Dendritic cell treated with granulocyte-macrophage colony-stimulating factor and Interleukin-4, amounts not matched to agents 40 ng/mL and 50 ng/mL, for 4 days (primary cell): ENCODE data around the gene IL1RAPL1.

Experiments used
- H3K27ac Mint-ChIP-seq: one replicate; pipeline ENCODE4 v1.8.0; 2022; ENCODE audit warnings: mild to moderate bottlenecking, mixed read lengths
- H3K27me3 Mint-ChIP-seq: one replicate; pipeline ENCODE4 v1.8.0; 2022; ENCODE audit warnings: mild to moderate bottlenecking, mixed read lengths
- H3K36me3 Mint-ChIP-seq: one replicate; pipeline ENCODE4 v1.8.0; 2022; ENCODE audit warnings: low read depth, mixed read lengths
- H3K4me1 Mint-ChIP-seq: one replicate; pipeline ENCODE4 v1.8.0; 2022; ENCODE audit warnings: low read depth, mixed read lengths
- H3K4me3 Mint-ChIP-seq: one replicate; pipeline ENCODE4 v1.8.0; 2022; ENCODE audit warnings: mild to moderate bottlenecking, moderate library complexity, mixed read lengths
- H3K9me3 Mint-ChIP-seq: one replicate; pipeline ENCODE4 v1.8.0; 2022; ENCODE audit warnings: mixed read lengths
- intact Hi-C: fragments of 100-400 bp; cut with micrococcal nuclease; formaldehyde crosslinking; loops from one replicate; pipeline ENCODE4 v1.15.0; 2022

IL1RAPL1 gene

DNA sequence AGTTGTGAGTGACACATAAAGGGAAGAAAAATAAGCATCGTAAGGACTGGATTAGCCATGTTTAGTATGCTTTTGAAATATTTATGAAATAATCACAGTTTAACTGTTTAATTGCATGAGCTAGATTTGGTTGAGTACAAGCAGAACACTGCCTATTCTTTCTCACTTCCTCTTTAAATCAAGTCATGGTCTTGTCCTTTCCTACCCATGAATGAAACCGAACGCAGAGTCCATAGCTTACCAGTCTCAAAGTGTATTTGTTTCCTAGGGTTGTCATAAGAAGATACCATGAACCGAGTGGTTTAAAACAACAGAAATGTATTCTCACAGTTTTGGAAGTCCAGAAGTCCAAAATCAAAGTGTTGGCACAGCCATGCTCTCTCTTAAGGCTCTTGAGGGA is 944.1 kb downstream of the IL1RAPL1 start:
- no peak overlapping the region for H3K27ac Mint-ChIP-seq
- H3K4me1 Mint-ChIP-seq: no peaks in the 10 kb centered on the region
- intact Hi-C loops: no loop called here
- no peaks in the 10 kb centered on the region for H3K9me3 Mint-ChIP-seq
- no peaks in the 10 kb centered on the region for H3K36me3 Mint-ChIP-seq
- no peaks in the 10 kb centered on the region for H3K27me3 Mint-ChIP-seq
- H3K4me3 Mint-ChIP-seq: no peak overlapping the region

DNA sequence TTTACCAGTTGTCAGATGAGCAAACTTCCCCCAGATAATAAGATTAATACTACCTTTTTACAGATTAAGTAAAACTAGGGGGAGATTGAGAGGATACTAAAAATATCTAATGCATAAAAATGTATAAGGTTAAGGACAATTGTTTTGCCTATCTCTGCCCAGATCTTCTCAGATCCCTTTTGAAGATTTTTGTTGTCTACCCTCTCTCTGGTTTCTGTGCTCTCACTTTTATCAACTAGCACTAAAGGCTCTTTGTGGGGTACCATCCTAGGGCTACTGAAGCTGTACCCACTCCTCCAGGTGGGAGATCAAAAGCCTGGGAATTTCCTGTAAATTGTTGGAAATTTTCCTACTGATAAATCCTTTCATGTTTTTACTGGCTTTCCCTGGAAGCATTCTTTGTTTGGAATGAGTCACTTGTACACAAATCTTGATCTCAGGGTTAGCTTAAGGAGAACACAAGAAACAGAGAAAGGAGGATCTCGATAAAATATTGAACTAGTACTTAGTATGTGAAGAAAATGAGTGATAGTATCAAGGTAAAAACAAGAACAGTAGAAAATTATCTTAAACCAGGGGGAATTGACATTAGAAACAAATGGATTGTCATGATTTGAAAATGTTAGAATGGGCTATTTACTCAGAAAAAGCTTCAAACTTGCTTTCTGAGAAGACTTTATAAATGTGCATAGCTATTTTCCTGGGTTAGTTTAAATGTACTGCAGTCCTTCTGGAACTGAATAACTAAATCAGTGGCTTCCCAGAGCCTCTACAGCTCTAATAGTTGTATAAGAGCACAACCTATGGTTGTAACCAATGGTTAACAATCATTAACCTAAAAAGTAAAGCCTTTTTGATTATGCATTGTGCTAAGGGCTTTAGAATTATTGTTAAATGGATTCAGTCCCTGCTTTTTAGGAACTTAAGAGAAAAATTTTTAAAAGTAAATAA is 948.2 kb downstream of the IL1RAPL1 start:
- Mint-ChIP-seq H3K9me3 (no peaks in the 10 kb centered on the region), H3K27me3 (no peaks in the 10 kb centered on the region), H3K4me1 (no peaks in the 10 kb centered on the region), H3K4me3 (no peak overlapping the region), H3K36me3 (no peaks in the 10 kb centered on the region), H3K27ac (no peak overlapping the region)
- intact Hi-C loops: no loop called here

DNA sequence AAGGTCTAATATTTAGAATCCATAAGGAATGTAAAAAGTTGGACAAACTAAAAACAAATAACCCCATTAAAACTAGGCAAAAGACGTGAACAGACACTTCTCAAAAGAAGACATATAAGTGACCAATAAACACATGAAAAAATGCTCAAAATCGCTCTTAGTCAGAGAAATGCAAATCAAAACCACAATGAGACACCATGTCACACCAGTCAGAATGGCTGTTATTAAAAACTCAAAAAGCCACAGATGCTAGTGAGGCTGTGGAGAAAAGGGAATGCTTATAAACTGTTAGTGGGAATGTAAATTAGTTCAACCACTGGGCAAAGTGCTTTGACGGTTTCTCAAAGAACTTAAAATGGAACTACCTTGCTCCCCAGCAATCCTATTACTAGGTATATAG is 953.8 kb downstream of the IL1RAPL1 start:
- intact Hi-C loops: no loop called here
- H3K27ac Mint-ChIP-seq: no peak overlapping the region
- no peaks in the 10 kb centered on the region for H3K9me3 Mint-ChIP-seq
- H3K4me3 Mint-ChIP-seq: no peak overlapping the region
- H3K4me1 Mint-ChIP-seq: no peaks in the 10 kb centered on the region
- H3K27me3 Mint-ChIP-seq: no peaks in the 10 kb centered on the region
- no peaks in the 10 kb centered on the region for H3K36me3 Mint-ChIP-seq

DNA sequence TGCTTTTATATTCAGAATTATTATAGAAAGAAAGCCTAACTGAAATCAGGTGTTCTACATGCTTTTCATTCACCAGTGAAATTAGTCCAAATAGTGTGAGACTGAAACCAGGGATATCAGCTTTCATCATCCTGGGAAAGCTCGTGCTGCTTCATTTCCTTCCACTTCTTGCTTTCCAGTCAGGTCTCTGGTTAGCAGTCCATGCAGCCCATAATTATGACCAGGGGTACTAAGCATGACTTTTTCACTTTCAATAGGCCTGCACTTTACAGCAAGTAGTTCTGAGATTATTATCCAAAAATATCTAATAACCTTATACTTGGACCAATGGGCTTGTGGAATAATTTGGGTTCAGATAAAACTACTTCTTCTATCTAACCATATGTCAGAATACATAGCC is 954.9 kb downstream of the IL1RAPL1 start:
- H3K4me1 Mint-ChIP-seq: no peaks in the 10 kb centered on the region
- intact Hi-C loops: no loop called here
- H3K36me3 Mint-ChIP-seq: no peaks in the 10 kb centered on the region
- no peaks in the 10 kb centered on the region for H3K27me3 Mint-ChIP-seq
- no peak overlapping the region for H3K4me3 Mint-ChIP-seq
- no peak overlapping the region for H3K27ac Mint-ChIP-seq
- no peaks in the 10 kb centered on the region for H3K9me3 Mint-ChIP-seq

DNA sequence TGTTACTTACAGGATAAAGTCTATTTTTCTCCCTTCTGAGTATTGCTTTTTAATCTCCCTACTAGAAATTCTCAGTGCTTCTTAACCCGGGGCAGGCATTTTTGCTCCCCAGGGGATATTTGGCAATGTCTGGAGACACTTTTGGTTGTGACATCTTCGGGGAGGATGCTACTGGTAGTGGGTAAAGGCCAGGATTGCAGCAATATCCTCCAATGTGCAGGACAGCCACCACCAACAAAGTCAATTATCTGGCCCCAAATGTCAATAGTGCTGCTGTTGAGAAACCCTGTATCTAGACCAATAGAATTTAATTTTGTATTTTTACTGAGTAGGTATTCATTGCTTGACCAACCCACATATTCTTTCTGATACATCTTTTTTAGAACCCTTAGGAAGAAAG is 958.6 kb downstream of the IL1RAPL1 start:
- Mint-ChIP-seq H3K9me3 (no peaks in the 10 kb centered on the region), H3K4me1 (no peaks in the 10 kb centered on the region), H3K27me3 (no peaks in the 10 kb centered on the region), H3K36me3 (no peaks in the 10 kb centered on the region), H3K4me3 (no peak overlapping the region), H3K27ac (no peak overlapping the region)
- intact Hi-C loops: no loop called here

DNA sequence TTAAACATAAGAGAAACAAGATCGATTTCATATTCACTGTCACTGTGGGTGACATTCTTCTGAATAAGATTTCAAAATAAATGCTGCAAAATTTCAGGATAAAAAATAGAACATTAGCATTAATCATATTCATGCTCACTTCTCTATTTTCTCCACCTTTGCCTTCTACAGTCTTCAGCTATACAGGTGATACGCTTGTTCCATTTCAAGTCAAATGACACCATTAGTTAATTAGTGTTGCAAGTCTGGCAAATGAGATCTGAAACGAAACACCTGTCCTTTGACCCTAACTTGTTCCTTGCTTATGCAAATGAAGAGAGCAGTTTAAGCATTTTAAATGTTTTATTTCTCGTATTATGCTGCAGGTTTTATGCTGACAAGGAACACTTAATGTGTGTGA is 960.6 kb downstream of the IL1RAPL1 start:
- no peak overlapping the region for H3K4me3 Mint-ChIP-seq

DNA sequence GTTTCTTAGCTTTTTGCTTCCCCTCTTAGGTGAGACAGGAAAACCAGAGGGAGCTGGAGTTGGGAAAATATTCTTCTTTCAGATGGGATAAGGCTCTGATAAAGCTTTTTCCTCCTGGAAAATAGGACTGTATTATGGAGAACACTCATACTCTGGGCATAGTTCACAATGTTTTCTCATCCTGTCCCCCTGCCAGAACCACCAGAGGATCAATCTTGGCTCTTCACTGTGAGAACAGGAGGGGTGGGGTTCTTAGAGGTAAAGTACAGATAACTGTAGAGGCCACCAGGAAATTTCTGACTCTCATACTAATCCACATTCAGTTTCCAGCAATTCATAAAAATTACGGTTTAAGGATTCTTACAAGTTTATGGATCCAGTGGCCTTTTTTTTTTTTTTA is 966.3 kb downstream of the IL1RAPL1 start:
- Mint-ChIP-seq H3K4me1 (no peaks in the 10 kb centered on the region), H3K27ac (no peak overlapping the region), H3K9me3 (no peaks in the 10 kb centered on the region), H3K4me3 (no peak overlapping the region), H3K36me3 (no peaks in the 10 kb centered on the region), H3K27me3 (no peaks in the 10 kb centered on the region)
- intact Hi-C loops: no loop called here

More for the DNA sequence above, 960.6 kb downstream of the IL1RAPL1 start:
- intact Hi-C loops: no loop called here
- no peak overlapping the region for H3K27ac Mint-ChIP-seq
- H3K36me3 Mint-ChIP-seq: no peaks in the 10 kb centered on the region
- H3K27me3 Mint-ChIP-seq: no peaks in the 10 kb centered on the region
- no peaks in the 10 kb centered on the region for H3K9me3 Mint-ChIP-seq
- H3K4me1 Mint-ChIP-seq: no peaks in the 10 kb centered on the region

DNA sequence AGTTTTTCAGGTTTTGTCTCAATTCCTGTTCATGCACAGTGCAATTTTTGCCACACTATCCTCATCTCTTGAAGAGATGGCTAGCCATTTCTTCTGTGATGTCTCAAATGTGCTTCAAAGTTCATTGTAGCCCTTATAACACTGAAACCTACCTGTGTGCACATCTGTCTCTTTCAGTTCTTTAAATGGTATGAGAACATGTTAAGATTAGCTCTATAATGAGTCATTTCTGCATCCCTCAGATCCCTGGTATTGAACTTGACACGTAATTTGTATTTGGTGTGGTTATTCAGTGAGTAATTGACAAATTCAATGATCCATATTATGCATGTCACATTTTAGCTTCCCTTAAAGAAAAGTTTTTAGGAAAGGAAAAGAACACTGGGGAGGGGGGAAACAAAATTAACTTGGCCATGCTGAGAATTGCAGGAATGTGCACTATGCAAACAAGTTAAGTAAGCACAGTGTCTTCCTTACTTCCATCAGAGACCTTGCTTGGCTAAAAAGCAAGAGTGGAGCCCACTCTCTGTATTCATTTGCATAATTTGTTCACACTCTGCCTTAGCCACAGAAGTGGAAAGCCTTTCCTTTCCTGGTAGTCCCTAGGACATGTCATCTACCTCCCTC is 968.3 kb downstream of the IL1RAPL1 start:
- no peaks in the 10 kb centered on the region for H3K27me3 Mint-ChIP-seq
- no peak overlapping the region for H3K4me3 Mint-ChIP-seq
- no peaks in the 10 kb centered on the region for H3K36me3 Mint-ChIP-seq
- intact Hi-C loops: no loop called here
- H3K4me1 Mint-ChIP-seq: no peaks in the 10 kb centered on the region
- H3K9me3 Mint-ChIP-seq: peaks cover 3% of the 10 kb centered on the region
- no peak overlapping the region for H3K27ac Mint-ChIP-seq

DNA sequence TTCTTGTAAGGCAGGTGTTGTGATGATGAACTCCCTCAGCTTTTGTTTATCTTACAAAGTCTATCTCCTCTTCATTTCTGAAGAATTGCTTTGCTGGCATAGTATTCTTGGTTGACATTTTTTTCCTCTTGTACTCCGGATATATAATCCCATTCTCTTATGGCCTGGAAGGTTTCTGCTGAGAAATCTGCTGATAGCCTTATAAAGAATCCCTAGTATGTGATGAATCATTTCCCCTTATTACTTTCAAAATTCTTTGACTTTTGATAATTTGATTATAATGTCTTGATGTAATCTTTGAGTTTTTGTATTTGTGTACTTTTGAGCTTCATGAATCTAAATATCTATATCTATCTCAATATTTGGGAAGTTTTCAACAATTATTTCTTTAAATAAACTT is 972.8 kb downstream of the IL1RAPL1 start:
- intact Hi-C loops: no loop called here
- H3K27ac Mint-ChIP-seq: no peak overlapping the region
- H3K4me3 Mint-ChIP-seq: no peak overlapping the region

DNA sequence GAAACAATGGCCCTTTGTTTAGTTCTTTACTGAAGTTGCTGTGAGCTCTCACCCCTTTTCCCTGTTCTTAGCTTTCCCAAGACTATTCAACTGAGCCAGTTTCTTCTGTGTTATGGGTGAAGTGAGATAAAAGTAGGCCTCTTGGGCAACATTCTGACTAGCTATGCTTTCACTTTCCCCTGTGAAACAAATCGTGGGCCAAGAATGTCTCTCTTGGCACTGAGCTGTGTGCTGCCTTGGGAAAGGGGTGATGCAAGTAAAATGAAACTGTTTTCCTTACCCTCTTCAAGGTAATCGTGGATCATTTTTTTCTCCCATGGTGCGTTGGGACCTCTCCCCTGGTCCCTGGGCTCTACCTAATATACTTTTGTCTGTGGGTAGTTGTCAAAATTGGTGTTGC is 974.2 kb downstream of the IL1RAPL1 start:
- Mint-ChIP-seq H3K36me3 (no peaks in the 10 kb centered on the region), H3K4me3 (no peak overlapping the region), H3K27me3 (no peaks in the 10 kb centered on the region), H3K4me1 (no peaks in the 10 kb centered on the region), H3K9me3 (peaks cover 10% of the 10 kb centered on the region), H3K27ac (no peak overlapping the region)
- intact Hi-C loops: no loop called here

More for the DNA sequence above, 972.8 kb downstream of the IL1RAPL1 start:
- no peaks in the 10 kb centered on the region for H3K27me3 Mint-ChIP-seq
- no peaks in the 10 kb centered on the region for H3K4me1 Mint-ChIP-seq
- H3K9me3 Mint-ChIP-seq: peaks cover 10% of the 10 kb centered on the region
- H3K36me3 Mint-ChIP-seq: no peaks in the 10 kb centered on the region

DNA sequence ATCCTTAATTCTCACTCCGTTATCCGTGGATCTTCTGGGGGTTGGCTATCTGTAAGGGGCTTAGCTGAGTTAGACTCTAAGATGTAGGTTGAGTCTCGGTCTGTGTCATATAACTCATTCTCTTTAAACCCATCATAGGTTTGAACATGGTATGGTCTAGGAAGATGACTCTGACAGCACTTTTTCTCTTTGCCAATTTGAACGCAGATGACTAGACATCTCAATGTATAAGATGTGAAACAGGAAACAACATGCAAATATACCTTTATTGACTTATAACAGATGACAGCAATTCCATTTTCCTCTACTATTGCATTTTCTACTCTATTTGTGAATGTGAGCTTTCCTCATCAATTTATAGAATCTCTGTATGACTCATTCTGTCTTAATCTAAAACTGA is 993.3 kb downstream of the IL1RAPL1 start:
- intact Hi-C loops: no loop called here
- Mint-ChIP-seq H3K36me3 (no peaks in the 10 kb centered on the region), H3K9me3 (no peaks in the 10 kb centered on the region), H3K27ac (no peak overlapping the region), H3K4me1 (no peaks in the 10 kb centered on the region), H3K27me3 (no peaks in the 10 kb centered on the region), H3K4me3 (no peak overlapping the region)

DNA sequence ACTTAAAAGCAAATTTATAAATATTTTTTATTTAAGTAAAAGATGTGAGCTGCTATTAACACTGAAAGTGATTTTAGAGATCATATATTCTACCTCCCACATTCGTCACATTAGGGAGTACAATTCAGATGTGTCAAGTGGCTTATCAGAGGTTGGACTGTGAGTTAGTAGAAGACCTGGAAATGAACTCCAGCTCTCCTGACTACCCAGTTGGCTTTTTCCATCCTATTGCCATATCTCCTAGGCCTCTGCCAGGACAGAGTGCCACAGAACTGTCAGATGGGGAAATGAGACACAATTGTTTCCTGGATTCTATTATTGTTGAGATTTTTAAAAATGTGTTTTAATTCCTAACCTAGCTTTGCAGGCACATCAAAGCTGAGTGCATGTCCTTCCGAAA is 994.0 kb downstream of the IL1RAPL1 start:
- H3K27me3 Mint-ChIP-seq: no peaks in the 10 kb centered on the region
- no peaks in the 10 kb centered on the region for H3K9me3 Mint-ChIP-seq
- H3K4me3 Mint-ChIP-seq: no peak overlapping the region
- intact Hi-C loops: no loop called here
- no peaks in the 10 kb centered on the region for H3K36me3 Mint-ChIP-seq
- H3K27ac Mint-ChIP-seq: no peak overlapping the region
- H3K4me1 Mint-ChIP-seq: no peaks in the 10 kb centered on the region

DNA sequence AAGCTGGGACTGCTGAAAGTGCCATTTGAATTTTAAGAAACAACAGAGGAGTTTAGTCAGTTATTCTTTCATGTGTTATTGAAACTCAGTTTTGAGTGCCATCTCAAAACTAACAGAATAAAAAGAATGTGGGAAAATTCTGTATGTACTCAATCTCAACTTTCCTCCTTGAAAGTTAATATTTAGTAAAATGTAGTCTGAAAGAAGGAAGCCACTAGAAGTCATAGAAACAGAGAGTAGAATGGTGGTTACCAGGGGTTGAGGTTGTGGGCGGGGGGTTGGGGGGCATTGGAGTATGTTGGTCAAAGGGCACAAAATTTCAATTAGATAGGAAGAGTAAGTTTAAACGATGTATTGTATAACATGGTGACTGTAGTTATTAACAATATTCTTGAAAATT is 999.9 kb downstream of the IL1RAPL1 start:
- Mint-ChIP-seq H3K9me3 (no peaks in the 10 kb centered on the region), H3K36me3 (no peaks in the 10 kb centered on the region), H3K4me1 (no peaks in the 10 kb centered on the region), H3K4me3 (no peak overlapping the region), H3K27ac (no peak overlapping the region), H3K27me3 (no peaks in the 10 kb centered on the region)
- intact Hi-C loops: no loop called here

DNA sequence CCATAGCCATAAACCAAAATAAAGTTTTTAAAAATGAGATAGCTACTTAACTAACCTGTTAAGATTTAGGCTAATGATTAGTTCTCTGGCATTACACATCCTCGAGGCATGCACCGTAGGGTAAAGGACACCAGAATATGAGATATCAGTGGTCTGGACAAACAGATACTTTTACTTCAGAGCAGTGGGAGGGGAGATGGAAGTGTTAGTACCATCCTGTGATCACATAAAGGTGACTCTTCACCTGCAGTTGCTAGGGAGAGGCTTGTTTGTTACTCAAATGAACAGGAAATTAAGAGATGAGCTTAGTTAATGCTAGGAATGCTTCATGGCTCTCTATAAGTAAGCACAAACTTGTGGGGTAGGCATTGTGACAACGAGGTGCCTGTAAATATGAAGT is 1003.7 kb downstream of the IL1RAPL1 start:
- intact Hi-C loops: no loop called here
- Mint-ChIP-seq H3K4me1 (no peaks in the 10 kb centered on the region), H3K9me3 (no peaks in the 10 kb centered on the region), H3K27me3 (no peaks in the 10 kb centered on the region), H3K27ac (no peak overlapping the region), H3K36me3 (no peaks in the 10 kb centered on the region), H3K4me3 (no peak overlapping the region)
